CD4-positive, alpha-beta T cell (primary cell): ENCODE results near the gene PDS5A. TPM values are rescaled to one million over a fixed set of nuclear protein-coding genes. Genes with fewer than 3 reads are reported as not detected.
A peak's percentile ranks its signal among the peaks of the same experiment; 100 is the strongest.
"Not testable (repeated sequence)": the region's sequence is repeated elsewhere in the genome, so short reads cannot be mapped to it uniquely, and the experiment has no call there.

Experiments used
- ATAC-seq: fragments of 200-7000 bp; cut with Tn5 transposase; one replicate; pipeline ENCODE4 v1.10.0; 2022; ENCODE audit warnings: mild to moderate bottlenecking; ENCODE audit not compliant: poor library complexity
- CTCF ChIA-PET: fragments of 350-600 bp; sonication (Branson Sonifier 250); formaldehyde crosslinking; loops from one replicate; lab custom pipeline; 2021; ENCODE audit warnings: antibody characterized with exemption, inconsistent platforms; lab: Charles Lee
- POLR2A ChIA-PET: fragments of 350-600 bp; sonication (Branson Sonifier 250); formaldehyde crosslinking; loops from one replicate; lab custom pipeline; 2021; ENCODE audit warnings: antibody characterized with exemption, inconsistent platforms; lab: Charles Lee
- DNase-seq, 14 experiments: peaks; one replicate each; pipeline ENCODE4 v3.0.0-alpha.2; 2013 to 2020; ENCODE audit warnings: mixed read lengths in 2 of 14
- H3K27ac ChIP-seq, 2 donors: one replicate each; pipeline versions ENCODE4 v1.5.1 to v1.7.0; 2013; ENCODE audit warnings: low read length in 2 of 2, low read depth in 1 of 2, mild to moderate bottlenecking in 1 of 2
- H3K27me3 ChIP-seq, 2 experiments: 1 replicate in 1 of 2; 2 replicates in 1 of 2; pipeline versions ENCODE4 v1.6.1 to v1.7.0; 2013; ENCODE audit warnings: low read length in 2 of 2, control low read depth in 1 of 2, mild to moderate bottlenecking in 1 of 2, moderate library complexity in 1 of 2; ENCODE audit not compliant: insufficient read depth in 2 of 2, control insufficient read depth in 1 of 2
- H3K36me3 ChIP-seq: one replicate; pipeline ENCODE4 v1.6.1; 2013; ENCODE audit warnings: low read length, control low read depth; ENCODE audit not compliant: insufficient read depth
- H3K4me1 ChIP-seq: one replicate; pipeline ENCODE4 v1.6.1; 2013; ENCODE audit warnings: low read length, control low read depth; ENCODE audit not compliant: insufficient read depth
- H3K4me3 ChIP-seq: one replicate; pipeline ENCODE4 v1.5.1; 2013; ENCODE audit warnings: mild to moderate bottlenecking, low read length, moderate library complexity
- H3K9me3 ChIP-seq, 2 experiments: 1 replicate in 1 of 2; 2 replicates in 1 of 2; pipeline versions ENCODE4 v1.6.1 to v1.7.0; 2013; ENCODE audit warnings: low read length in 2 of 2, mild to moderate bottlenecking in 2 of 2, control low read depth in 1 of 2, moderate library complexity in 1 of 2; ENCODE audit not compliant: control insufficient read depth in 1 of 2, insufficient read depth in 1 of 2
- H3K27ac Mint-ChIP-seq: one replicate; pipeline ENCODE4 v1.8.0; 2020; ENCODE audit warnings: mixed read lengths
- H3K27me3 Mint-ChIP-seq: one replicate; pipeline ENCODE4 v1.8.0; 2021; ENCODE audit warnings: mixed read lengths
- H3K36me3 Mint-ChIP-seq: one replicate; pipeline ENCODE4 v1.8.0; 2021; ENCODE audit warnings: low read depth, mixed read lengths
- H3K4me1 Mint-ChIP-seq: one replicate; pipeline ENCODE4 v1.8.0; 2021; ENCODE audit warnings: low read depth, mixed read lengths
- H3K4me3 Mint-ChIP-seq: one replicate; pipeline ENCODE4 v1.8.0; 2020; ENCODE audit warnings: mild to moderate bottlenecking, mixed read lengths
- H3K9me3 Mint-ChIP-seq: one replicate; pipeline ENCODE4 v1.8.0; 2020; ENCODE audit warnings: mixed read lengths
- CTCF ChIP-seq: fragments of 200-600 bp; IDR thresholded peaks from one replicate; pipeline ENCODE4 v1.8.0; 2022; ENCODE audit warnings: antibody characterized with exemption, mild to moderate bottlenecking
- intact Hi-C, 2 experiments: fragments of 100-400 bp; cut with DNase I in 1 of 2; cut with micrococcal nuclease in 1 of 2; formaldehyde crosslinking; loops; one replicate each; pipeline versions ENCODE4 v1.15.1 to v1.9.0; 2023 to 2025; cut with DNase I, micrococcal nuclease
- polyA plus RNA-seq, 2 donors: library from polyadenylated mRNA; unstranded; fragments of 120-200 nt; gene quantifications; one replicate each; pipeline ENCODE4 v1.2.1, GENCODE V29; 2013
- total RNA-seq, 174 experiments: library from RNA in 2 of 174; stranded (reverse) in 2 of 174; gene quantifications; one replicate each; pipeline ENCODE4 v1.2.3 and lab custom pipeline; 2021 to 2026

The PDS5A gene
- 10 to 100 TPM; 80.0 to 80.6 TPM for total RNA-seq
- polyA plus RNA-seq (2013, experiment 1 of 2), result 57.6 TPM
- 64.4 TPM for polyA plus RNA-seq (2013, experiment 2 of 2)
- 175 to 450 (median 313) reads per million in 172 experiments for total RNA-seq (lab: John Stamatoyannopoulos, UW)

GRCh38 chr4:39977489-39978377 is at the start of gene PDS5A:
Gene PDS5A, minus strand, starts transcription at chr4:39977911. Its CDS starts 1,334 bp downstream, at chr4:39976577.
- Histone ChIP-seq H3K9me3 (no peaks in the 10 kb centered on the region), H3K27me3 (no peaks in the 10 kb centered on the region), H3K36me3 (peaks cover 27% of the 10 kb centered on the region), H3K4me3 (peak within 1 kb of the TSS; percentile 90), H3K27ac (peak within 1 kb of the TSS; percentile 78 to 92), H3K4me1 (peaks cover 36% of the 10 kb centered on the region)
- CTCF ChIA-PET, result interaction anchor here (0.6 to 2.2 kb wide), 13 partner anchors 13 to 519 kb away, joined by 3 to 6 read pairs (median 4); partner anchors contain the start of genes LIAS, N4BP2, RPL9 and SMIM14
- DNase-seq, result peak; percentile 76 to 96 (median 86)
- H3K4me3 Mint-ChIP-seq, result peak within 1 kb of the TSS; percentile 86
- H3K9me3 Mint-ChIP-seq, result no peaks in the 10 kb centered on the region
- POLR2A ChIA-PET, result interaction anchor here (0.7 to 1.4 kb wide), 12 partner anchors 13 to 519 kb away, joined by 3 to 5 read pairs (median 3); partner anchors contain the start of genes LIAS, RPL9, UBE2K and UGDH
- peaks cover 34% of the 10 kb centered on the region for H3K4me1 Mint-ChIP-seq
- H3K36me3 Mint-ChIP-seq, result peaks cover 36% of the 10 kb centered on the region
- intact Hi-C loops, result loop anchor here (1.0 to 5.0 kb wide), 9 partner anchors 80 to 625 kb away; partner anchors contain the start of genes N4BP2 (in 1 of the 2), RPL9 (in 1 of the 2), SMIM14 (in 1 of the 2) and UGDH (in 1 of the 2)
- H3K27me3 Mint-ChIP-seq, result no peaks in the 10 kb centered on the region
- TF ChIP-seq CTCF, result peak; percentile 73
- H3K27ac Mint-ChIP-seq, result peak within 1 kb of the TSS; percentile 93
- ATAC-seq, result peak; percentile 85

- CTCF ChIA-PET, H3K27ac Mint-ChIP-seq, H3K4me3 Mint-ChIP-seq, H3K9me3 ChIP-seq, H3K36me3 ChIP-seq, H3K4me1 ChIP-seq, H3K4me1 Mint-ChIP-seq, ATAC-seq, DNase-seq, H3K4me3 ChIP-seq, H3K36me3 Mint-ChIP-seq, H3K27ac ChIP-seq, POLR2A ChIA-PET, intact Hi-C loops, H3K27me3 Mint-ChIP-seq, H3K9me3 Mint-ChIP-seq, H3K27me3 ChIP-seq: not testable (repeated sequence)
These were observed 46.3 kb upstream of the PDS5A start for GRCh38 chr4:40024049-40024448.

- ATAC-seq, POLR2A ChIA-PET, H3K27ac ChIP-seq, H3K27me3 Mint-ChIP-seq, H3K4me3 Mint-ChIP-seq, H3K27ac Mint-ChIP-seq, H3K4me1 Mint-ChIP-seq, H3K27me3 ChIP-seq, H3K9me3 Mint-ChIP-seq, intact Hi-C loops, H3K36me3 ChIP-seq, DNase-seq, H3K4me1 ChIP-seq, CTCF ChIA-PET, H3K4me3 ChIP-seq, H3K9me3 ChIP-seq, H3K36me3 Mint-ChIP-seq: not testable (repeated sequence)
These were observed 43.4 kb upstream of the PDS5A start for GRCh38 chr4:40021116-40021515.

- POLR2A ChIA-PET, result interaction anchor here (0.6 kb wide), 1 partner anchor 722 kb away, joined by 3 read pairs; no protein-coding TSS in a partner anchor
- H3K27ac ChIP-seq, result no peak overlapping the region
These were observed 42.5 kb upstream of the PDS5A start for GRCh38 chr4:40020221-40020620.

More at GRCh38 chr4:40020221-40020620, 42.5 kb upstream of the PDS5A start:
- no peak overlapping the region for H3K4me3 Mint-ChIP-seq
- no peaks in the 10 kb centered on the region for H3K27me3 Mint-ChIP-seq
- DNase-seq (no peak), ATAC-seq (no peak)
- Histone ChIP-seq H3K4me1 (no peaks in the 10 kb centered on the region), H3K27me3 (no peaks in the 10 kb centered on the region), H3K9me3 (no peaks in the 10 kb centered on the region), H3K4me3 (no peak overlapping the region), H3K36me3 (no peaks in the 10 kb centered on the region)
- TF ChIP-seq CTCF, result no peak
- H3K9me3 Mint-ChIP-seq, result no peaks in the 10 kb centered on the region
- CTCF ChIA-PET, result no interaction called here
- H3K4me1 Mint-ChIP-seq, result no peaks in the 10 kb centered on the region
- intact Hi-C loops, result no loop called here
- H3K36me3 Mint-ChIP-seq, result no peaks in the 10 kb centered on the region
- no peak overlapping the region for H3K27ac Mint-ChIP-seq
